Endodermal cell (in vitro differentiated cells): ENCODE results near the gene HCRTR1. TPM values are rescaled to one million over a fixed set of nuclear protein-coding genes. Genes with fewer than 3 reads are reported as not detected.

ENCODE experiments used
- DNase-seq: peaks from one replicate; pipeline ENCODE4 v3.0.0-alpha.2; 2017
- H3K27ac ChIP-seq: 2 replicates; pipeline ENCODE4 v1.5.1; 2013; ENCODE audit warnings: mild to moderate bottlenecking, low read depth, low read length, moderate library complexity
- H3K27me3 ChIP-seq: 2 replicates; pipeline ENCODE4 v1.6.1; 2013; ENCODE audit warnings: mild to moderate bottlenecking, low read length, moderate library complexity; ENCODE audit not compliant: insufficient read depth, control insufficient read depth, poor library complexity, severe bottlenecking
- H3K36me3 ChIP-seq: 2 replicates; pipeline ENCODE4 v1.7.0; 2013; ENCODE audit warnings: mild to moderate bottlenecking, low read length, moderate library complexity; ENCODE audit not compliant: control insufficient read depth, insufficient read depth
- H3K4me1 ChIP-seq: one replicate; pipeline ENCODE4 v1.7.0; 2013; ENCODE audit warnings: low read length; ENCODE audit not compliant: control insufficient read depth, insufficient read depth
- H3K4me3 ChIP-seq: 2 replicates; pipeline ENCODE4 v1.5.1; 2013; ENCODE audit warnings: mild to moderate bottlenecking, low read length, moderate library complexity
- H3K9ac ChIP-seq: 2 replicates; pipeline ENCODE4 v1.6.1; 2013; ENCODE audit warnings: mild to moderate bottlenecking, low read length, moderate library complexity; ENCODE audit not compliant: poor library complexity, severe bottlenecking; ENCODE audit errors: extremely low read depth
- H3K9me3 ChIP-seq: 2 replicates; pipeline ENCODE4 v1.6.1; 2013; ENCODE audit warnings: mild to moderate bottlenecking, low read length, moderate library complexity; ENCODE audit not compliant: control insufficient read depth
- H3K27ac Mint-ChIP-seq: 2 replicates; pipeline ENCODE4 v1.8.0; 2020; ENCODE audit warnings: mixed read lengths
- H3K27me3 Mint-ChIP-seq: 2 replicates; pipeline ENCODE4 v1.8.0; 2021; ENCODE audit warnings: mild to moderate bottlenecking, mixed read lengths; ENCODE audit not compliant: insufficient read depth
- H3K36me3 Mint-ChIP-seq: 2 replicates; pipeline ENCODE4 v1.8.0; 2020; ENCODE audit warnings: low read depth, mixed read lengths
- H3K4me1 Mint-ChIP-seq: 2 replicates; pipeline ENCODE4 v1.8.0; 2020; ENCODE audit warnings: mixed read lengths
- H3K4me3 Mint-ChIP-seq: 2 replicates; pipeline ENCODE4 v1.8.0; 2020; ENCODE audit warnings: mild to moderate bottlenecking, moderate library complexity, mixed read lengths
- H3K9me3 Mint-ChIP-seq: 2 replicates; pipeline ENCODE4 v1.8.0; 2020; ENCODE audit warnings: mild to moderate bottlenecking, mixed read lengths
- WGBS, 2 experiments: methylation state at CpG; one replicate each; pipeline versions ENCODE4 v1.1.5 to v1.1.7; 2013; ENCODE audit warnings: missing lambda C conversion rate in 2 of 2, mixed read lengths in 1 of 2; ENCODE audit not compliant: insufficient coverage in 1 of 2, insufficient read length in 1 of 2; 5-methylcytosine and 5-hydroxymethylcytosine counted together
- total RNA-seq, 2 donors: library from RNA; stranded (reverse); fragmentation: NEBNext Ultra II Directional in 1 of 2; extraction: Animal tissue kit (Norgen Biotek cat#: 25700) in 1 of 2; gene quantifications; 2 replicates in 1 of 2; 3 replicates in 1 of 2; pipeline ENCODE4 v1.2.1, GENCODE V29; 2021
- TF ChIP-seq, protein P1 (sequence below): fragments of 200-600 bp; sonication (generic); conservative IDR thresholded peaks from 2 replicates; pipeline ENCODE4 v1.5.0; 2021; ENCODE audit warnings: antibody characterized with exemption, mild to moderate bottlenecking

Gene HCRTR1
- total RNA-seq, 2 donors from 2014 or later, result not detected

DNA sequence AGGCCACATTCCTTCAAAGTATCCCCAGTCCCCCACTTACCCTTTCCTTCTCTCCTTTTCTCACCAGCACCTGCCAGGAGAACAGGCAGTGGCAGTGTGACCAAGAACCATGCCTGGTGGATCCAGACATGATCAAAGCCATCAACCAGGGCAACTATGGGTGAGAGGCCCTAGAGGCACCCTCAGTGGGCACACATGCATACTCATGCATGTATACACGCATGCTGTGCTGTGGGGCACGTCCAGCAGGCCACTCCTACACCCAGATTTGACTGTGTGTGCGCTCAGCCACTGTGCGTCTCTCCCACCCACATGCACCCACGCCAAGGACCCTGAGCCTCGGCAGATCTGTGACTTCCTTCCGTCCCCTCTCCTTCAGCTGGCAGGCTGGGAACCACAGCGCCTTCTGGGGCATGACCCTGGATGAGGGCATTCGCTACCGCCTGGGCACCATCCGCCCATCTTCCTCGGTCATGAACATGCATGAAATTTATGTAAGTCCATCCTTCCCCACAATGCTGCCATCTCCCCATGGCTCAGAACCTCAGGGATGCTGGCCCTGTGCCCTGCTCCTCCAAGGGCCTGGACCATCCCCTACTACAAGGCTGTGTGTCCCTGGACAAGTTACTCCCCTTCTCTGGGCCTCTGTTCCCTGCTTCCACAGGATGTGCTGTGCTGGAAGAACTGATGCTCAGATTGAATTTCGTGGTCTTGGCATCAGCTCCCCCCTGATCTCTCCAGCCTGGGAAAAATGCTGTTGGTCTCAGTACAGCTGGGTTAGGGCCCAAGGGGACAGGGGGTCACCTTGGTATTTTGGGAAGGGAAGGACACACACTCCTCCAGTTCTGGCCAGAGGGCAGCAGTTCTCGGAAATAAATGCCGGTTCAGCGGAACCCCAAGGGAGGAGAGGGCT, 34.2 kb upstream of the HCRTR1 start:
- H3K9ac ChIP-seq, result no peak overlapping the region
- H3K4me3 ChIP-seq, result no peak overlapping the region
- no peak overlapping the region for H3K27ac Mint-ChIP-seq
- peaks cover 11% of the 10 kb centered on the region for H3K4me1 Mint-ChIP-seq
- no peaks in the 10 kb centered on the region for H3K9me3 Mint-ChIP-seq
- H3K36me3 ChIP-seq, result no peaks in the 10 kb centered on the region
- TF ChIP-seq, protein P1, sequence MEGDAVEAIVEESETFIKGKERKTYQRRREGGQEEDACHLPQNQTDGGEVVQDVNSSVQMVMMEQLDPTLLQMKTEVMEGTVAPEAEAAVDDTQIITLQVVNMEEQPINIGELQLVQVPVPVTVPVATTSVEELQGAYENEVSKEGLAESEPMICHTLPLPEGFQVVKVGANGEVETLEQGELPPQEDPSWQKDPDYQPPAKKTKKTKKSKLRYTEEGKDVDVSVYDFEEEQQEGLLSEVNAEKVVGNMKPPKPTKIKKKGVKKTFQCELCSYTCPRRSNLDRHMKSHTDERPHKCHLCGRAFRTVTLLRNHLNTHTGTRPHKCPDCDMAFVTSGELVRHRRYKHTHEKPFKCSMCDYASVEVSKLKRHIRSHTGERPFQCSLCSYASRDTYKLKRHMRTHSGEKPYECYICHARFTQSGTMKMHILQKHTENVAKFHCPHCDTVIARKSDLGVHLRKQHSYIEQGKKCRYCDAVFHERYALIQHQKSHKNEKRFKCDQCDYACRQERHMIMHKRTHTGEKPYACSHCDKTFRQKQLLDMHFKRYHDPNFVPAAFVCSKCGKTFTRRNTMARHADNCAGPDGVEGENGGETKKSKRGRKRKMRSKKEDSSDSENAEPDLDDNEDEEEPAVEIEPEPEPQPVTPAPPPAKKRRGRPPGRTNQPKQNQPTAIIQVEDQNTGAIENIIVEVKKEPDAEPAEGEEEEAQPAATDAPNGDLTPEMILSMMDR, result no peak
- H3K9me3 ChIP-seq, result no peaks in the 10 kb centered on the region
- no peaks in the 10 kb centered on the region for H3K36me3 Mint-ChIP-seq
- H3K27me3 ChIP-seq, result peaks cover 4% of the 10 kb centered on the region
- WGBS, 2 experiments, result 91 to 92% methylated on average over 14 to 16 of the region's 16 CpGs
- no peak overlapping the region for H3K27ac ChIP-seq
- H3K27me3 Mint-ChIP-seq, result peaks cover 9% of the 10 kb centered on the region
- no peak overlapping the region for H3K4me3 Mint-ChIP-seq
- no peaks in the 10 kb centered on the region for H3K4me1 ChIP-seq
- no peak for DNase-seq

DNA sequence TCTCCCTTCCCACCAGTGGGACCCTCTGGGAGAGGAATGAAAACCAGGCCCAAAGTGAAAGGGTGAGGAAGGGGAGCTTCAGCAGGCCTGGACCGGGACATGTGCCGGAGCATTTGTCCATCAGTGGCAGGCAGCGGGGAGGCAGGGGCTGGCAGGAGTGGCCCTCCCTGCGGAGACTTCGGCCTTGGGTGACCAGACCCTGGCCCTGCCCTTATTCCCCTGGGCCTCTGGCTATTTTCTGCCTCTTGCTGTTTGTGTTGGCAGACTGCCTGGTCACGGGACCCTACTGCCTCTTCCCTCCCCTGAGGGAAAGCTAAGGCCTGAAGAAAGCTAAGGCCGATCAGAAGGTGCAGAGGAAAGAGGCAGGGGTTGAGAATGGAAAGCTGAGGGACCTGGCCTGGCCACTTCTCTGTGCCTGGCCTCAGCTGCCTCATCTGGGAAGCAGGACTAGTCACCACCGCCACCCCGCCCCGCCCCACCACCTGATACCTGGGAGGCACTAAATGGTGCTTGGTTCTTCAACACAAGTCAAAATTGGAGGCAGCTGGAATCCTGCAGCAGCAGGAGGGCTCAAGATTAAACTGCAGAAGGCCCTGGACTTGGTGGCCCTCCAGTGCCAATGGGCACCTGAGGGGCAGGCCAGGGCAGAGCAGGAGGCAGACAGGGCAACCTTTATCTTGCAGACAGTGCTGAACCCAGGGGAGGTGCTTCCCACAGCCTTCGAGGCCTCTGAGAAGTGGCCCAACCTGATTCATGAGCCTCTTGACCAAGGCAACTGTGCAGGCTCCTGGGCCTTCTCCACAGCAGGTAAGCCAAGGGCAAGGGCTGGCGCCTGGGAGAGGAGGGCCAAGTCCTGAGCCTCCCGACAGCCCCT, 33.3 kb upstream of the HCRTR1 start:
- H3K27ac ChIP-seq, result no peak overlapping the region
- DNase-seq, result peak; percentile 38
- no peak overlapping the region for H3K9ac ChIP-seq

More for the DNA sequence above, 33.3 kb upstream of the HCRTR1 start:
- no peak overlapping the region for H3K4me3 ChIP-seq
- TF ChIP-seq, protein P1, result no peak
- H3K4me1 ChIP-seq, result no peaks in the 10 kb centered on the region
- peaks cover 12% of the 10 kb centered on the region for H3K27me3 ChIP-seq
- Mint-ChIP-seq H3K36me3 (no peaks in the 10 kb centered on the region), H3K4me3 (no peak overlapping the region), H3K27me3 (peaks cover 11% of the 10 kb centered on the region), H3K4me1 (peaks cover 13% of the 10 kb centered on the region), H3K9me3 (no peaks in the 10 kb centered on the region), H3K27ac (no peak overlapping the region)
- no peaks in the 10 kb centered on the region for H3K36me3 ChIP-seq
- 90 to 93% methylated on average over 10 to 13 of the region's 13 CpGs for WGBS, 2 experiments
- H3K9me3 ChIP-seq, result no peaks in the 10 kb centered on the region
